T1000 (cell line): Measurements from ENCODE around the gene NAT14.
A peak's percentile ranks its signal among the peaks of the same experiment; 100 is the strongest.
"Not testable (repeated sequence)": the region's sequence is repeated elsewhere in the genome, so short reads cannot be mapped to it uniquely, and the experiment has no call there.

Experiments
- DNase-seq: peaks from one replicate; lab custom pipeline; 2025; ENCODE audit warnings: mixed read lengths; lab: John Stamatoyannopoulos, UW

NAT14 gene

DNA sequence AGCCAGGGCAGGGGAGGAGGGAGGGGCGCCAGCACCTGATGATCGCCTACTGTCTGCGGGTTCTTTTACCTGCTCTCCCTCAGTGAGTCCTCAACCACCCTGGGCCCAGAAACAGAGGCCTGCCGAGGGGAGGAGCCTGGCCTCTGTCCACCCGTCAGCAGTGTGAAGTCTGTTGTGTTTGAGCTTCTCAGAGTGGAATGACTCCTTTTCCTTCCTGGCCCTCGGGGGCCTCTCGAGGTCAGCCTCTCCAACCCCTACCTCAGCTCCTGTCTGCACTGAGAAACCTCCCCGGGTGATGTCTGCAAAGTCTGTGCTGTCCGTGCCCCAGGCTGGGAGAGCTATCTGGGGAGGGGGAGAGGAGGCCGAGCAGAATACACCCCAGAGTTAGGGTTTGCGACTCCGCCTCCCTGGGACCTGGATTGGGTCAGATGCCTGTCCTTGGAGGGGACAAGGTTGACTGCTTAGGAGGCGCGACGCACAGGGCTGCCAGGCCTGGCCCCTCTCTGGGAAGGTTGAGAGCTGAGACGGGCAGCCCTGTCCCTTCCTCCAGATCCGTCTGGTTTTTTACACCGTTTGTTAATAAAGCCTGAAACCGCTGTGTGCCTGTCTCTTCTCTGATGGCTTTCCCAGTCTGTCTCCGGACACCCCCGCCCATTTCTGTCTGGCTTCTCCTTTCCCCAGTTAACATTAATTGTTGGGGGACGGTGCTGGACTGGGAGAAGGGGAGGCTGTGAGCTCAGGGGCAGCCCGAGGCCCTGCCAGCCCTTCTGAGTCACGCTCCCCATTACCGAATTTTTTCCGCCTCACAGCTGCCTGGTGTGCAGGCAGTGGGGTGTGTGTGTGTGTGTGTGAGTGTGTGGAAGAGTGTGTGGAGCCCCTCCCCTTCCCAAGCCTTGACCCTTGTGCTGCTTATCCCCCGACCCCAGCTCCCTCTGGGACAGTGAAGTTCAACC, 2.3 kb downstream of the NAT14 start:
- DNase-seq: peak; percentile 59

DNA sequence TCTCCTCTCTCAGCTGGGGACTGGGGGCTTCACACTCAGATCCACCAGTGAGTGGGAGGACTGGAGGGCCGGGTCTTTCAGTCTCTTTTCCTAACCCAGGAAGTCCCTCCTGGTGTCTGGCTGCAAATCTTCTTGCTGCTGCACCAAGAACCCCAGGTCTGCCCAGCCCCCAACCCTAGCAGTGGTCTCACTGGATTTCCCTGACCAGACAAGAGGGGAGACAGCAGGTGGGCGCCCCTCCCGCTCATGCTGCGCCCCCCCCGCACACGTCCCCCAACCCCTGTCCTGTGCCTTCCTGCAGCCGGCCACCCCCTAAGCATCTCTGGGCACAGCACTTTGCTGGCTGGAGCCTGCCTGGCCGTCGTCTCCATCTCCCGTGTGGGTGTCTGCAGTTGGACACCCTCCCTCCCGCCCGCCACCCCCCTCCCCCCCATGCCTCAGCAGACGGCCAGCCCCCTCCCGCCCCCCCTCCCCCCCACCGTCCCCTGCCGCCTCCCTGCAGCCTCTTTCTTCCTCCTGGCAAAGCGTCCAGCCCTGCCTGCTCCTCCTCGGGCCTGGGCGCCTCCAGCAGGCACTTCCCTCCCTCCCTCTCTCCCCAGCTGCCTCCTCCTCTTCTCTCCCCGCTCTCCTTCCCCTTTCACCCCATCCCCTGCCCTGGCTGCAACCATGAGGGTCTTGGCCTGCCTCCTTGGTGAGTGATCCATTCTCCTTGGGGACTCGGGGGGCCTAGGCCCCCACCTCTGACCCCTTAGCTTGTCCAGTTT, 3.1 kb downstream of the NAT14 start, which contains the start of gene SSC5D:
Gene SSC5D, plus strand, starts transcription at position 513 of the 764 bp plus-strand sequence. Its CDS starts 154 bp downstream, at position 667.
- no peak for DNase-seq

DNA sequence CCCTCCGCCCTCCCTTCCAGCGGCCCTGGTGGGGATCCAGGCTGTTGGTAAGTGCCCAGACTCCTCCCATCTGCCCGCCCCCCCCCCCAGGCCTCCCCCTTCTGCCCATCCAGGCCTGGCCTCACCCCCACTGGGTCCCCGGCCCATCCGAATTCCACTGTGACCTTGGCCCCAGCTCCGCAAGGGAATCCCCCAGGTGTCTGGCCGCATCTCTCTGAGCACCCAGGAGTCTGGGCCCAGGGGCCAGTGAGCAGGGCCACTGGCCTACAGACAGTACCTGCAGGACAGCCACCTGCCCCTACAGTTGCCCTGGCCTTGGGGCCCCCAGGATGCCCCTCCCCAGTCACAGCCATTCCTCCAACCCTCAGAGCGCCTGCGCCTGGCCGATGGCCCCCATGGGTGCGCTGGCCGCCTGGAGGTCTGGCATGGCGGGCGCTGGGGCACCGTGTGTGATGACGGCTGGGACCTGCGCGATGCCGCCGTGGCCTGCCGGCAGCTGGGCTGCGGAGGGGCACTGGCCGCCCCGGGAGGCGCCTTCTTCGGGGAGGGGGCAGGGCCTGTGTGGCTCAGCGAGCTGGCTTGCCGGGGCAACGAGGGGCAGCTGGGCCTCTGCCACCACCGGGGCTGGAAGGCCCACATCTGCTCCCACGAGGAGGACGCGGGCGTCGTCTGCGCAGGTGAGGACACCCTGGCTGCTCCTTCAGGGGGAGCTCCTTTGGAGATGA, 4.2 kb downstream of the NAT14 start:
- DNase-seq: no peak

DNA sequence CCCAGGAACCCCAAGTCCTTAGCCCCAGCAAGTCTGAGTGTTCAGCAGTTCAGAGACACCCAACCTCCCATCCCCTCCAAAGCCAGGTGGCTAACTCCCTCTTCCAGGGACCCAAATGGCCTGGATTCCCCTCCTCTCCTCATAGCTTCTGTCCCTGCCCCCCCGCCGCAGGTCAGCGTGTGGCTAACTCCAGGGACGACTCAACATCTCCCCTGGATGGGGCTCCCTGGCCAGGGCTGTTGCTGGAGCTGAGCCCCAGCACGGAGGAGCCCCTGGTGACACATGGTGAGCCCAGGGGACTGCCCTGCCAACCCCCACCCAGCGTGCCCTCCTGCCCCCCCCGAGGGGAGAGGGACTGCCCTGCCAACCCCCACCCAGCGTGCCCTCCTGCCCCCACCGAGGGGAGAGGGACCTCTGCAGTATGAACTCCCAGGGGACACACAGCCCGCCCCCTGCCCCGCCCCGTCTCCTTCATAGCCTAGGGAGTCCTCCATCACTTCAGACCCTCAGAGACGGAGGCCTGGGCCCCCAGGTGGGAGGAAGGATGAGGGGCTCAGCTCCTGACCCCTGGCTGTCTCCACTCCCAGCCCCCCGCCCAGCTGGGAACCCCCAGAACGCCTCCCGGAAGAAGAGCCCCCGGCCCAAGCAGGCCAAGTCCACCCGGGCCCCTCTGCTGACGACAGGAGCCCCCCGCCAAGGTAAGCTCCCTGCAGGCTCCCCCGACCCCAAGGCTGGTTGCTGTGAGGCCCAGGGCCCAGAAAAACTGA, 4.9 kb downstream of the NAT14 start:
- DNase-seq: no peak

DNA sequence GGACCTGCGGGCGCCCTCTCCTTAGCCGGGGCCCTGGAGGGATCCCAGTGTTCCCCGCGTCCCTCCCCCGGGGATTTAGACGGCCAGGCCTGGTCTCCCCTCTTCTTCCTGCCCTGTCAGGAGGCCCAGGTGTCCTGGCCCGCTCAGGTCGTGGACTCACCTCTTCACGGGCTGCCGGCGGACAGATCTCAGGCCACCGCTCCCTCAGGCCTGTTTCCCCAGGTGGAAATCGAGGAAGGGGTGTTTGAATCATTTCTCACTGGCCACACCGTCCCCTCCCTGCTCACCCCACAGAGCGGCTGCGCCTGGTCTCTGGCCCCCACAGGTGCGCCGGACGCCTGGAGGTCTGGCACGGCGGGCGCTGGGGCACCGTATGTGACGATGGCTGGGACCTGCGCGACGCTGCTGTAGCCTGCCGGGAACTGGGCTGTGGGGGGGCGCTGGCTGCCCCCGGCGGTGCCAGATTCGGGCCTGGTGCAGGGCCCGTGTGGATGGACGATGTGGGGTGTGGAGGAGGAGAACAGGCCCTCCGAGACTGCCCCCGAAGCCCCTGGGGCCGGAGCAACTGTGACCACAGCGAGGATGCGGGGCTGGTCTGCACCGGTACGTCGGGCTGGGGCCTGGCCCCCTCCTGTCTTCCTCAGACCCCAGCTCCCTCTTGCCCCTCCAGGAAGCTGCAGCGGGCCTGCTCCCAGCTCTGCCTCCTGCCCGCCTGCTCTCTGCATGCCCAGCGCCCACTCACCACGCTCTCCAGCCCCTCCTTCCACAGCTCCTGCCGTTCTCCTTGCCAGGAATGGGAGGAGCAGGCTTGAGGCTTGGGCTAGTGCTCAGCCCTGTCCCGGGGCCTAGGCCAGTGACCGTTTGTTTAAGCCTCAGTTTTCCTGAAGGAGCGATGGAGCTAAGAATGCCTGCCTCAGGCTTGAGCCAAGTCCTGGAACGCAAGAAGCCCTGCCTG, 5.8 kb downstream of the NAT14 start:
- no peak for DNase-seq

DNA sequence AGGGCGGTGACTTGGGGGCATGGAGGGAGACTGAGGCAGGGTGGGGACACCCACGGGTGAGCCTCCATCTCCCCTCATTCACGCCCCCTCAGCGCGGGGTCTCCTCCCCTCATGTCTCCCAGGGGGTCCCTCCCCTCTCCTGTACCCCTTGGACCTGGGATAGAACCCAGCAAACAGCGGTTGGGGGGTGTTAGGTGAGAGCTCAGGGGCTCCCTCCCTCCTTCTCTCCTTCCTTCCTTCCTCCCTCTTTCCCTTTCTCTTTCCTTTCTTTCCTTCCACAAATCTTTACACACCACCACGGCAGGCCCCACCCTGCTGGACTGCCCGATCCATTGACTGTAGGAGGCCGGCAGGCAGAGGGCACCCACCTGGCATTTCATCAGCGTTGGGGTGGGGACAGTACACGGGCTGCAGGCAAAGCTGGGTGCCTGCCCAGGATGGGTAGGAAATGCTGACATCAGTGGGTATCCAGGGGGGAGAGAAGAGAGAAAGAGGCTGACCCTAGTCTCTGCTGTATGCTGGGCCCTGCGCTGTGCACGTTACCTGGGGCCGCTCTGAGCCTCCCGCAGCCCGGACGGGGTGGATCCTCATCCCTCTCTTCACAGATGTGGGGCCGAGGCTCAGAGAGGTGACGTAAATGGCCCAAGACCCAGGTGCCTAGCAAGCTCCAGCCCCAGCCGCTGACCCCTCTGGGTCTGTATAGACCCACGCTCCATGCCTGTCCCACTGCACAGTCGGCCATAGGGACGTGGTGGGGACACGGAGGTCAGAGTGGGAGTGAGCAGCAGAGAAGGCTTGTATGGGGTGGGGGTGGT, 6.8 kb downstream of the NAT14 start:
- DNase-seq: no peak

DNA sequence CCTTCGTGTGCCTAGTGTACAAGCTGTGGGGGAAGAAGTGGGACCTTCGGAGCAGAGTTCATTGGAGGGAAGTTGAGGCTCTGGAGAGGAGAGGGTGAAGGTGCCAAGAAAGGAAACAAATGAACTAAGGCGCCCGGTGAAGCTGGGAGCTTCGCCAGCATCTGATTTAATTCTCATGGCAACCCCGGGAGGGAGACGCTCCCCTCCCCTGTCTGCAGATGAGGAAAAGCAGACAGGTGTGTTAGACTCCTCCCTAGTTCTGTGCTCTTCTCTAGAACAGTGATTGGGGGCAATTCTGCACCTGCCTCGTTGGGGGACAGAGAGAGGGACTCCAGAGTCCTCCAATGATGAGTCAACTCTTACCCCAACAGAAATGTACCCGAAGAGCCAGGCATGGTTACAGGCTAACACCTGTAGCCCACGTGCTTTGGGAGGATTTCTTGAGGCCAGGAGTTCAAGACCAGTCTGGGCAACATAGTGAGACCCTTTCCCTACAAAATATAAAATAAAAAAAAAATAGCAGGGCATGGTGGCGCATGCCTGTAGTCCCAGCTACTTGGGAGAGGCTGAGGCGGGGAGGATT, 7.5 kb downstream of the NAT14 start:
- DNase-seq: no peak

DNA sequence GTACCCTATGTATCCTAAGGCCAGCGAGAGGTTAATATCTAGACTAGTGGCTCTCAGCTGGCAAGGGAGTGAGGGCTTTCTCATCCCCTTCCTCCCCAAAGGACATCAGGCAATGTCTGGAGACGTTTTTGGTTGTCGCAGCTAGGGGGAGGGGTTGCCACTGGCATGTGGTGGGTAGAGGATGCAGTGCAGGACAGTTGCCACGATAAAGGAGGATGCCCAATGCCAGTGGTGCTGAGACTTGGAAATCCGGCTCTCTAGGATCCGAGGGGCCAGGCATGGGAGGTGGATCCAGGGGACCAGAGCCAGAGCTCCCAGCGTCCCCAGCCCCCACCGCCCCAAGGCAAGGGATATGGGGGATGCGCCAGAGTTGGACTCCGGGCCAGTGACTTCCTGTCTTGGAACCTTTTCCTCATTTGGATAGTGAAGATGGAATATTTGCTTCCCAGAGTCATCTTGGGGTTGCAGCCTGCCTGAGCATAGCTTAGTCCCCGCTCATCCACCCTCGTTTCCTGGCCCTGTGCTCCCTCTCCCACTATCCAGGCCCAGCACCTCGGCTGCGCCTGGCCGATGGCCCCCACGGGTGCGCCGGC, 8.2 kb downstream of the NAT14 start:
- no peak for DNase-seq

DNA sequence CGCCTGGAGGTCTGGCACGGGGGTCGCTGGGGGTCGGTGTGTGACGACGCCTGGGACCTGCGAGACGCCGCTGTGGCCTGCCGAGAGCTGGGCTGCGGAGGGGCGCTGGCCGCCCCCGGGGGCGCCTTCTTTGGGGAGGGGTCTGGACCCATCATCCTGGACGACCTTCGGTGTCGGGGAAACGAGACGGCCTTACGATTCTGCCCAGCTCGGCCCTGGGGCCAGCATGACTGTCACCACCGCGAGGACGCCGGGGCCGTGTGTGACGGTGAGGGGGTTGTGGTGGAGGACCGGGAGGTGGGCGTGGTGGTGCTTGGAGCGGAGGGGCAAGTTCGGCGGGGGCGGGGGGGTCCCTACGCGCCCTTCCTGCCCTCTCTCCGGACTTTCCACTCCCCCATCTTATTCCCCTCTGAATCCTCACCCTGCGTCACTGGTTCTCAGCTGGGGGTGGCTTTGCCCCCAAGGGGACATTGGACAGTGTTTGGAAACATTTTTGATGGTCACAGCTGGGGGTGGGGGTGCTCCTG, 8.7 kb downstream of the NAT14 start:
- DNase-seq: no peak

DNA sequence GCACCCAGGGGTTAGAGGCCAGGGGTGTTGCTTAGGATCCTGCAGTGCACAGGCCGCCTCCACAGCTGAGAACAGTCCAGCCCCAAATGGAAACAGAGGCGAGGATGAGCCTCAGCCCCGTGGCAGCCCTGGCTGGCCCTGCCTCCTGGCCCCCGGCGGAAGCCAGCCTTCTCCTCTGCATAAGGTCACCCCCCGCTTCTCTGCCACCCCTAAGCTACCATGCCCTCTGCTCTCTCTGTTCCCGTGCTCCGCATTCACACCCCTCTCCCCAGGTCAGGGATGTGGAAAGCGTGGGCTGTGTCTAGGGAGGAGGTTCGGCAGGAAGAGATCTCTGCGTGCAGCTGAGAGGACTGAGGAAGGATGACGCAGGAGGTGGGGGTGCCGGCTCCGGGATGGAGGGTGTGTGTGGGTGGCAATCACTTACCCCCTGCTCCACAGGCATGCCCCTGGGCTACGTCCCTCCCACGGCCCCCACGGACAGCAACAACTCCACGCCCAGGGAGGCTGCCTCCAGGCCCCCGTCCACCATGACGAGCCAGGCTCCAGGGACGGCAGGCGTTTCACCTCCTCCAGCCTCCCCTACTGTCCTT, 9.3 kb downstream of the NAT14 start:
- DNase-seq: no peak

DNA sequence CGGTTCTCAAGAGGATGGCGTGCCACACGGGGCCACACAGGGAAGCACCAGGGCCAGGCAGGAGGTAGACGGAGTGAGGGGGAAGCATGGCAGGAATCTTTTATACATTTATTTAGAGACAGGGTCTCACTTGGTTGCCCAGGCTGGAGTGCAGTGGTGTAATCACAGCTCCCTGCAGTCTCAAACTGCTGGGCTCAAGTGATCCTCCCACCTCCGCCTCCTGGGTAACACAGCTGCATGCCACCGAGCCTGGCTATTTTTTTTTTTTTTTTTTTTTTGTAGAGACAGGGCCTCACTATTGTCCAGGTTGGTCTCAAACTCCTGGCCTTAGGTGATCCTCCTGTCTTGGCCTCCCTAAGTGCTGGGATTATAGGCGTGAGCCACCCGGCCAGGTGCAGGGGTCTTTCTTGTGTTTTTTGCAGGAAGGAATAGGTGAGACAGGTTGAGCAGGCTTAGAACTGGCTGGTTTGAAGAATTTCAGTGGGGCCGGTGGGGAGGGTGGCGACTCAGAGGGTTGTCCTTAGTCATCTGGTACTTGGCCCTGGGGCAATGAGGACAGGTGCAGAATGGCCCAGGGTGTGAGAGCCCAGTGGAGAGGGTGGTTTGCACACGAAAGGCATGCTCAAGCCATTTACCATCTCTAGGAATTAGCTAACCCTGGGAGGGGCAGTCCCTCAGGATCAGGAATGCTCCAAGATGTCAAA, 10.8 kb downstream of the NAT14 start:
- DNase-seq: no peak

DNA sequence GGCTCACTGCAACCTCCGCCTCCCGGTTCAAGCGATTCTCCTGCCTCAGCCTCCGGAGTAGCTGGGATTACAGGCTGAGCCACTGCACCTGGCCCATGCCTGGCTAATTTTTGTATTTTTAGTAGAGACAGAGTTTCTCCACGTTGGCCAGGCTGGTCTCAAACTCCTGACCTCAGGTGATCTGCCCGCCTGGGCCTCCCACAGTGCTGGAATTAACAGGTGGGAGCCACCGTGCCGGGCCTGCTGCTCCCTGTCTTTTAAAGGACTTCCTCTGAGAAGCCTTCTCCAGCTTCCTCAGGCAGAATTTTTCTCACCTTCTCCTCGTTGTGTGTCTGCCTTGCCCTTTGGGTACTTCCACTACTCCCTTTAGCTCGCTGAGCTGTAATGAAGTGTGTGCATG, 11.8 kb downstream of the NAT14 start:
- not testable (repeated sequence) for DNase-seq

DNA sequence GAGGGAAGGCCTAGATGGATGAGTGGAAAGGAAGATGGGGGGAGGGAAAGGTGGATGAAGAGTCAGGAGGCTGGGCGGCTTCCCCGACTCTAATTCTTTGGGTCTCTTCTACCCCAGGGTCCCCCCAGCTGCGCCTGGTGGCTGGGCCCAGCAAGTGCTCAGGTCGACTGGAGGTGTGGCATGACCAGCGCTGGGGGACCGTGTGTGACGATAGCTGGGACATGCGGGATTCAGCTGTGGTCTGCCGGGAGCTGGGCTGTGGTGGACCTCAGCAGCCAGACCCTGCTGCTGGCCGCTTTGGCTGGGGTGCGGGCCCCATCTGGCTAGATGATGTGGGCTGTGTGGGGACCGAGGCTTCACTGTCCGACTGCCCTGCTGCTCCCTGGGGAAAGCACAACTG, 12.8 kb downstream of the NAT14 start:
- DNase-seq: no peak

DNA sequence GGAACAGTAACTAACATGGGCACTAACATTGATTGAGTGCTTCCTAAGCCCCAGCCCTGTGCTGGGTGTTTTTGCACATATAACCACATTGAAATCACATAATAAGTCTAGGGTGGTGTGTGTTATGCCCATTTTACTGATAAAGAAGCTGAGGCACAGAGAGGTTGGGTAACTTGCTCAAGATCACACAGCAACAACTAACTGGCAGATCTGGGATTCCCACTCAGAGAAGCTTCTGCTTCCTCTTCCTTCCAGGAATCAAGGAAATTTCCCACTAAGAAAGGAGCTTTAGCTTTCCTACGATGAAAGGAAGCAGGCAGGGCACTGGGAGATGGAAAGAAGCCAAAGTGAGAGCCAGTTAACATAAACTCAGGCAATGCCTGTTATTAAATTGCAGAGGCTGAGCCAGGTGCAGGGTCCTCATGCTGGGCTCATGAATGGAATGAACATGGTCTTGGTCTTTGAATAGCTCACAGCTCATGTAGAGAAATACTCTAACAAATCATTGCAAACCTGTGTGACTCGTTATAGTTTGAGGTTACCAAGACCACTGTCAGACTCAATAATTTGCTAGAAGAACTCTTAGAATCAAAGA, 13.4 kb downstream of the NAT14 start:
- no peak for DNase-seq

DNA sequence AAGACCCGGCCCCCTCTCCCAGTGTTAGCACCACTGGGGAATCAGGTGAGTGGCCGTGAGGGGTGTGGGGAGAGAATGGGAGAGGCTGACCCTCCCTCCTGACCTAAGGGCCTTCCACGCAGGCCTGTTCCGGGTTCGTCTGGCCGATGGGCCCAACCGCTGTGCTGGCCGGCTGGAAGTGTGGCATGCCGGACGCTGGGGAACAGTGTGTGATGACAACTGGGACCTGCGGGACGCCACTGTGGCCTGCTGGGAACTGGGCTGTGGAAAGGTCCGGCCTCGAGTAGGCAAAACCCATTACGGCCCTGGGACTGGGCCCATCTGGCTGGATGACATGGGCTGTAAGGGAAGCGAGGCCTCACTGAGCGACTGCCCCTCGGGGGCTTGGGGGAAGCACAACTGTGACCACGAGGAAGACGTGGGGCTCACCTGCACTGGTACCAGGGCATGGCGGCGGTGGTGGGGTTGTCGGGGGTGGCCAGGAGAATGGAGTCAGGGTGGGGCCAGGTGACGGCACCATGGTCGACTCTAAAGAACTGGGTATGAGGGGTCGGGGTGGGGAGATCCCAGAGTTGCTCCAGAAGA, 15.5 kb downstream of the NAT14 start:
- no peak for DNase-seq

DNA sequence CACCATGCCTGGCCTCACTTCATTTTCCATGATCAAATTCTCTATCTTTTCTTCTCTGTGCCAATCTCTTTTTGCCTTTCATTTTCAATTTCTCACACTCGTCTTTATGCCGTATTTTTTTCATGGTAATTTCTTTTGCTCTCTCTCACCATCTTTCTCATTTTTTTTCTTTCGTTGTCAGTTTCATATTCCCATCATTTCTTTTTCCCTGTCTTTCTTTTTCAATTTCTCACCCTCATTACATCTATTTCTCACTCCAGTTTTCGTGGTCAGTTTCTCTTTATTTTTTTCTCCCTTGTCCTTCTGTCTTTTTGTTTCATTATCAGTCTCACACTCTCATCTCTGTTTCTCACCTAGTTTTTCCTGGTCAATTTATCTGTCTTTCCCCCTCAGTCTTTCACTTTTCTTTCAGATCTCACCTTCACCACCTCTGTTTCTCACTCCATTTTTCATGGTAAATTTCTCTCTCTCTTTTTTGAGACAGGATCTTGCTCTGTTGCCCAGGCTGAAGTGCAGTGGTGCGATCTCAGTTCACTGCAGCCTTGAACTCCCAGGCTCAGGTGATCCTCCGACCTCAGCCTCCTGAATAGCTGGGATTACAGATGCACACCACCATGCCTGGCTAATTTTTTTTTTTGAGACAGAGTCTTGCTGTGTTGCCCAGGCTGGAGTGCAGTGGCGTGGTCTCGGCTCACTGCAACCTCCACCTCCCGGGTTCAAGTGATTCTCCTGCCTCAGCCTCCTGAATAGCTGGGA, 17.4 kb downstream of the NAT14 start:
- DNase-seq: no peak
